ENCODE data around the gene TENT4B.

TENT4B gene

GRCh38 chr16:50280932-50281331, 127.8 kb downstream of the TENT4B start:
- Mint-ChIP-seq H3K36me3 (ENCODE audit: insufficient read depth) (peaks cover 26% of the 10 kb centered on the region), H3K4me1 (ENCODE audit: low read depth in 2 of 2) (peaks cover 80 to 87% of the 10 kb centered on the region in 2 donors), H3K27ac (peak overlapping the region; percentile 51 to 96), H3K4me3 (peak overlapping the region; percentile 87 to 92), H3K27me3 (no peaks in the 10 kb centered on the region), H3K9me3 (no peaks in the 10 kb centered on the region)
- DNase-seq (no peak), ATAC-seq (replicated peaks) (no peak)
